HEK293 (cell line): ENCODE data around the gene ELOVL1.

ENCODE experiments used
- CTCF ChIP-seq: fragments of 450-650 bp; formaldehyde crosslinking; IDR thresholded peaks from 2 replicates; pipeline ENCODE4 v1.5.1; 2016; ENCODE audit warnings: missing biosample characterization, missing genetic modification characterization
- KLF10 ChIP-seq: fragments of 450-650 bp; IDR thresholded peaks from 2 replicates; pipeline ENCODE4 v1.5.1; 2018; ENCODE audit warnings: missing biosample characterization, mild to moderate bottlenecking, missing genetic modification characterization
- ZFP3 ChIP-seq: fragments of 450-650 bp; formaldehyde crosslinking; IDR thresholded peaks from 2 replicates; pipeline ENCODE4 v1.5.1; 2016; ENCODE audit warnings: low read depth, missing biosample characterization, missing genetic modification characterization
- ZNF146 ChIP-seq: fragments of 450-650 bp; formaldehyde crosslinking; IDR thresholded peaks from 2 replicates; pipeline ENCODE4 v1.5.1; 2016; ENCODE audit warnings: missing biosample characterization, missing genetic modification characterization
- ZNF23 ChIP-seq: fragments of 450-650 bp; formaldehyde crosslinking; IDR thresholded peaks from 2 replicates; pipeline ENCODE4 v1.5.1; 2016; ENCODE audit warnings: missing biosample characterization, missing genetic modification characterization, borderline replicate concordance
- ZNF37A ChIP-seq: fragments of 450-650 bp; IDR thresholded peaks from 2 replicates; pipeline ENCODE4 v1.5.1; 2018; ENCODE audit warnings: missing biosample characterization, missing genetic modification characterization
- ZNF501 ChIP-seq: fragments of 450-650 bp; formaldehyde crosslinking; IDR thresholded peaks from 2 replicates; pipeline ENCODE4 v1.5.1; 2016; ENCODE audit warnings: missing biosample characterization, missing genetic modification characterization
- TF ChIP-seq, protein P1 (sequence below): fragments of 450-650 bp; formaldehyde crosslinking; IDR thresholded peaks from 2 replicates; pipeline ENCODE4 v1.5.1; 2016; ENCODE audit warnings: missing biosample characterization, missing genetic modification characterization, low read depth
- TF ChIP-seq, protein P2 (sequence below): fragments of 450-650 bp; formaldehyde crosslinking; IDR thresholded peaks from 2 replicates; pipeline ENCODE4 v1.5.1; 2016; ENCODE audit warnings: missing biosample characterization, missing genetic modification characterization
- TF ChIP-seq, protein P3 (sequence below): fragments of 450-650 bp; formaldehyde crosslinking; IDR thresholded peaks from 2 replicates; pipeline ENCODE4 v1.5.1; 2017; ENCODE audit warnings: missing biosample characterization, missing genetic modification characterization

- TF ChIP-seq, protein P1, sequence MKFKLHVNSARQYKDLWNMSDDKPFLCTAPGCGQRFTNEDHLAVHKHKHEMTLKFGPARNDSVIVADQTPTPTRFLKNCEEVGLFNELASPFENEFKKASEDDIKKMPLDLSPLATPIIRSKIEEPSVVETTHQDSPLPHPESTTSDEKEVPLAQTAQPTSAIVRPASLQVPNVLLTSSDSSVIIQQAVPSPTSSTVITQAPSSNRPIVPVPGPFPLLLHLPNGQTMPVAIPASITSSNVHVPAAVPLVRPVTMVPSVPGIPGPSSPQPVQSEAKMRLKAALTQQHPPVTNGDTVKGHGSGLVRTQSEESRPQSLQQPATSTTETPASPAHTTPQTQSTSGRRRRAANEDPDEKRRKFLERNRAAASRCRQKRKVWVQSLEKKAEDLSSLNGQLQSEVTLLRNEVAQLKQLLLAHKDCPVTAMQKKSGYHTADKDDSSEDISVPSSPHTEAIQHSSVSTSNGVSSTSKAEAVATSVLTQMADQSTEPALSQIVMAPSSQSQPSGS = no peak
- TF ChIP-seq CTCF (tag by site-specific recombination) (no peak), ZNF37A (tag by site-specific recombination) (no peak), ZNF146 (tag by site-specific recombination) (peak; percentile 95), ZFP3 (tag by site-specific recombination) (no peak), ZNF23 (tag by site-specific recombination) (no peak), ZNF501 (tag by site-specific recombination) (no peak), KLF10 (tag by site-specific recombination) (no peak)
- TF ChIP-seq, protein P2, sequence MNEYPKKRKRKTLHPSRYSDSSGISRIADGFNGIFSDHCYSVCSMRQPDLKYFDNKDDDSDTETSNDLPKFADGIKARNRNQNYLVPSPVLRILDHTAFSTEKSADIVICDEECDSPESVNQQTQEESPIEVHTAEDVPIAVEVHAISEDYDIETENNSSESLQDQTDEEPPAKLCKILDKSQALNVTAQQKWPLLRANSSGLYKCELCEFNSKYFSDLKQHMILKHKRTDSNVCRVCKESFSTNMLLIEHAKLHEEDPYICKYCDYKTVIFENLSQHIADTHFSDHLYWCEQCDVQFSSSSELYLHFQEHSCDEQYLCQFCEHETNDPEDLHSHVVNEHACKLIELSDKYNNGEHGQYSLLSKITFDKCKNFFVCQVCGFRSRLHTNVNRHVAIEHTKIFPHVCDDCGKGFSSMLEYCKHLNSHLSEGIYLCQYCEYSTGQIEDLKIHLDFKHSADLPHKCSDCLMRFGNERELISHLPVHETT (tag by site-specific recombination) = no peak
- TF ChIP-seq, protein P3, sequence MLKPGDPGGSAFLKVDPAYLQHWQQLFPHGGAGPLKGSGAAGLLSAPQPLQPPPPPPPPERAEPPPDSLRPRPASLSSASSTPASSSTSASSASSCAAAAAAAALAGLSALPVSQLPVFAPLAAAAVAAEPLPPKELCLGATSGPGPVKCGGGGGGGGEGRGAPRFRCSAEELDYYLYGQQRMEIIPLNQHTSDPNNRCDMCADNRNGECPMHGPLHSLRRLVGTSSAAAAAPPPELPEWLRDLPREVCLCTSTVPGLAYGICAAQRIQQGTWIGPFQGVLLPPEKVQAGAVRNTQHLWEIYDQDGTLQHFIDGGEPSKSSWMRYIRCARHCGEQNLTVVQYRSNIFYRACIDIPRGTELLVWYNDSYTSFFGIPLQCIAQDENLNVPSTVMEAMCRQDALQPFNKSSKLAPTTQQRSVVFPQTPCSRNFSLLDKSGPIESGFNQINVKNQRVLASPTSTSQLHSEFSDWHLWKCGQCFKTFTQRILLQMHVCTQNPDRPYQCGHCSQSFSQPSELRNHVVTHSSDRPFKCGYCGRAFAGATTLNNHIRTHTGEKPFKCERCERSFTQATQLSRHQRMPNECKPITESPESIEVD = no peak
Observed at GRCh38 chr1:43327549-43328292, 40.1 kb downstream of the ELOVL1 start.
